Small intestine (tissue), 7 donors: ENCODE measurements around the gene FZR1. TPM values are rescaled to one million over a fixed set of nuclear protein-coding genes. Genes with fewer than 3 reads are reported as not detected.
A peak's percentile ranks its signal among the peaks of the same experiment; 100 is the strongest.

Source experiments
- DNase-seq, 2 donors: peaks; one replicate each; pipeline versions ENCODE4 v3.0.0 to v3.0.0-alpha.2; 2013
- FAIRE-seq: peaks from 2 replicates; lab custom pipeline; 2012; peaks lifted over from hg19 to GRCh38; lab: Jason Lieb, UNC
- H3K27ac ChIP-seq, 3 donors: one replicate each; pipeline ENCODE4 v1.5.1; 2013; ENCODE audit warnings: low read length in 2 of 3, mild to moderate bottlenecking in 2 of 3, control low read depth in 1 of 3, inconsistent platforms in 1 of 3, low read depth in 1 of 3, moderate library complexity in 1 of 3
- H3K27me3 ChIP-seq, 3 donors: one replicate each; pipeline ENCODE4 v1.6.1; 2013; ENCODE audit warnings: low read length in 3 of 3, inconsistent platforms in 1 of 3; ENCODE audit not compliant: control insufficient read depth in 3 of 3, insufficient read depth in 3 of 3
- H3K36me3 ChIP-seq, 3 donors: one replicate each; pipeline ENCODE4 v1.6.1; 2013; ENCODE audit warnings: low read length in 3 of 3, inconsistent platforms in 1 of 3, low read depth in 1 of 3, mild to moderate bottlenecking in 1 of 3, moderate library complexity in 1 of 3; ENCODE audit not compliant: control insufficient read depth in 3 of 3, insufficient read depth in 2 of 3
- H3K4me1 ChIP-seq, 3 donors: one replicate each; pipeline ENCODE4 v1.6.1; 2013; ENCODE audit warnings: low read length in 2 of 3, inconsistent platforms in 1 of 3, low read depth in 1 of 3, mild to moderate bottlenecking in 1 of 3, moderate library complexity in 1 of 3; ENCODE audit not compliant: control insufficient read depth in 3 of 3, insufficient read depth in 2 of 3
- H3K4me3 ChIP-seq, 3 donors: one replicate each; pipeline ENCODE4 v1.5.1; 2013; ENCODE audit warnings: low read length in 3 of 3, control low read depth in 1 of 3, inconsistent platforms in 1 of 3, low read depth in 1 of 3, mild to moderate bottlenecking in 1 of 3, moderate library complexity in 1 of 3
- H3K9me3 ChIP-seq, 2 donors: one replicate each; pipeline ENCODE4 v1.6.1; 2013; ENCODE audit warnings: low read depth in 1 of 2, low read length in 1 of 2; ENCODE audit not compliant: control insufficient read depth in 2 of 2, insufficient read depth in 1 of 2
- WGBS, 3 donors: extraction: QIAGEN DNeasy Blood & Tissue Kit; methylation state at CpG; one replicate each; pipeline ENCODE4 v1.1.7; 2013; 5-methylcytosine and 5-hydroxymethylcytosine counted together
- polyA plus RNA-seq, 4 donors: library from polyadenylated mRNA; stranded (reverse) in 3 of 4; unstranded in 1 of 4; fragments of 200-250 nt in 3 of 4; fragments of 120-200 nt in 1 of 4; gene quantifications; one replicate each; pipeline versions ENCODE4 v1.2.1 to v1.2.3, GENCODE V29; 2013
- donor health status: healthy with polysubstance abuse.
- donor health status: control.
- donor health status: control.
- donor health status: Bipolar disorder and iron deficiency.
- donor health status: healthy.

The FZR1 gene
- polyA plus RNA-seq, 4 donors = 29.5 to 39.0 (median 32.6) TPM

GRCh38 chr19:3585301-3586126 is 79.4 kb downstream of the FZR1 start, which contains the start of gene GIPC3:
TSS of gene GIPC3 (plus strand) at chr19:3585478. CDS start at chr19:3585598, 120 bp downstream.
- DNase-seq (no peak), FAIRE-seq (no peak)
- H3K4me1 ChIP-seq = peaks cover 0 to 3% (median 0%) of the 10 kb centered on the region in 3 donors

GRCh38 chr19:3586127-3586626 is 80.1 kb downstream of the FZR1 start:
- FAIRE-seq = no peak
- peaks cover 0 to 3% (median 0%) of the 10 kb centered on the region in 3 donors for H3K4me1 ChIP-seq
- peaks cover 0 to 5% of the 10 kb centered on the region in 2 donors for H3K9me3 ChIP-seq
- no peak overlapping the region for H3K27ac ChIP-seq
- WGBS, 3 donors = 28 to 40% (median 31%) methylated on average over 16 of the region's 16 CpGs
- no peak for DNase-seq
- H3K27me3 ChIP-seq = peaks cover 0 to 32% (median 0%) of the 10 kb centered on the region in 3 donors
- H3K4me3 ChIP-seq = peak overlapping the region in 2 of 3 donors; percentile 8 to 20
- no peaks in the 10 kb centered on the region for H3K36me3 ChIP-seq

More at GRCh38 chr19:3585301-3586126, 79.4 kb downstream of the FZR1 start, which contains the start of gene GIPC3:
- no peaks in the 10 kb centered on the region for H3K9me3 ChIP-seq
- no peaks in the 10 kb centered on the region for H3K36me3 ChIP-seq
- peak within 1 kb of the TSS in 2 of 3 donors; percentile 8 to 20 for H3K4me3 ChIP-seq
- no peak within 1 kb of the TSS for H3K27ac ChIP-seq
- WGBS, 3 donors = 4 to 10% (median 7%) methylated on average over 55 to 84 of the region's 84 CpGs
- peaks cover 0 to 32% (median 0%) of the 10 kb centered on the region in 3 donors for H3K27me3 ChIP-seq

- WGBS, 3 donors = 65 to 70% (median 68%) methylated on average over 31 of the region's 31 CpGs
- FAIRE-seq (no peak), DNase-seq (no peak)
- Histone ChIP-seq H3K27ac (no peak overlapping the region), H3K4me1 (peaks cover 0 to 3% (median 0%) of the 10 kb centered on the region in 3 donors), H3K27me3 (peaks cover 0 to 32% (median 0%) of the 10 kb centered on the region in 3 donors), H3K36me3 (no peaks in the 10 kb centered on the region), H3K9me3 (peaks cover 0 to 11% of the 10 kb centered on the region in 2 donors), H3K4me3 (no peak overlapping the region)
Measured at GRCh38 chr19:3586707-3587346, 80.7 kb downstream of the FZR1 start.

Other genes starting within 250 kb of the FZR1 start
- 10 to 100 TPM in 2 of 4 donors, 1 to 10 TPM in 2; 4.5 to 37.9 (median 8.2) TPM for gene NFIC, start 139.7 kb upstream of the FZR1 start, polyA plus RNA-seq
- 1,000 to 10,000 TPM in 2 of 4 donors, 100 to 1,000 TPM in 2; 270 to 1,947 (median 1,286) TPM for gene SMIM24, start 25.8 kb upstream of the FZR1 start, polyA plus RNA-seq
- under 1 TPM in 2 of 4 donors, not detected in 2; 0.49 to 0.63 TPM for gene SMIM44, start 22.9 kb upstream of the FZR1 start, polyA plus RNA-seq
- 10 to 100 TPM in 2 of 4 donors, 1 to 10 TPM in 2; 5.4 to 18.4 (median 8.4) TPM for gene DOHH, start 5.6 kb upstream of the FZR1 start, polyA plus RNA-seq
- gene TEKTIP1, start 32.9 kb downstream of the FZR1 start, polyA plus RNA-seq = 1 to 10 TPM in 2 of 4 donors, under 1 TPM in 1, not detected in 1; 0.73 to 3.3 (median 1.3) TPM
- gene MFSD12, start 51.3 kb downstream of the FZR1 start, polyA plus RNA-seq = 10 to 100 TPM; 10.3 to 52.4 (median 22.0) TPM
- gene HMG20B, start 66.6 kb downstream of the FZR1 start, polyA plus RNA-seq = 10 to 100 TPM; 66.3 to 82.1 (median 72.5) TPM
- gene GIPC3, start 79.2 kb downstream of the FZR1 start, polyA plus RNA-seq = 1 to 10 TPM in 1 of 4 donors, under 1 TPM in 2, not detected in 1; 0.54 to 1.1 (median 0.62) TPM
- gene TBXA2R, start 100.6 kb downstream of the FZR1 start, polyA plus RNA-seq = 1 to 10 TPM in 2 of 4 donors, not detected in 2; 1.2 to 2.1 TPM
- gene CACTIN, start 120.5 kb downstream of the FZR1 start, polyA plus RNA-seq = 10 to 100 TPM; 11.9 to 16.9 (median 14.7) TPM
- 10 to 100 TPM in 3 of 4 donors, 1 to 10 TPM in 1; 7.3 to 19.5 (median 13.5) TPM for gene PIP5K1C, start 194.2 kb downstream of the FZR1 start, polyA plus RNA-seq
- gene TJP3, start 202.1 kb downstream of the FZR1 start, polyA plus RNA-seq = 100 to 1,000 TPM in 2 of 4 donors, 10 to 100 TPM in 2; 74.5 to 385 (median 188) TPM